B cell (primary cell): ENCODE results near the gene TDO2. TPM values are rescaled to one million over a fixed set of nuclear protein-coding genes. Genes with fewer than 3 reads are reported as not detected.

ENCODE experiments used
- ATAC-seq: fragments of 200-7000 bp; cut with Tn5 transposase; one replicate; pipeline ENCODE4 v1.10.0; 2021; ENCODE audit warnings: low read depth, mild to moderate bottlenecking, moderate number of reproducible peaks, moderate library complexity
- CTCF ChIA-PET: fragments of 350-600 bp; sonication (Branson Sonifier 250); formaldehyde crosslinking; loops from one replicate; lab custom pipeline; 2021; ENCODE audit warnings: antibody characterized with exemption, inconsistent platforms; lab: Charles Lee
- POLR2A ChIA-PET: fragments of 350-600 bp; sonication (Branson Sonifier 250); formaldehyde crosslinking; loops from one replicate; lab custom pipeline; 2021; ENCODE audit warnings: antibody characterized with exemption; lab: Charles Lee
- DNase-seq: peaks from one replicate; pipeline ENCODE4 v3.0.0; 2013
- H2AFZ ChIP-seq: 2 replicates; pipeline ENCODE4 v1.6.1; 2012; ENCODE audit warnings: mild to moderate bottlenecking, low read depth, low read length; ENCODE audit not compliant: insufficient read depth, poor library complexity, severe bottlenecking
- H3K27ac ChIP-seq, 2 donors: 1 replicate in 1 of 2; 2 replicates in 1 of 2; pipeline ENCODE4 v1.5.1; 2012 to 2013; ENCODE audit warnings: low read length in 2 of 2, mild to moderate bottlenecking in 2 of 2, moderate library complexity in 1 of 2
- H3K27me3 ChIP-seq, 4 experiments: fragments of 200-600 bp in 1 of 4; sonication (generic) in 1 of 4; replicated peaks in 1 of 4; 1 replicate in 2 of 4; 2 replicates in 2 of 4; pipeline versions ENCODE4 v1.6.1 to v1.7.0; 2013 to 2016; ENCODE audit warnings: low read length in 3 of 4, mild to moderate bottlenecking in 2 of 4, mixed read lengths in 1 of 4, moderate library complexity in 1 of 4; ENCODE audit not compliant: insufficient read depth in 4 of 4, control insufficient read depth in 3 of 4; ENCODE audit errors: control extremely low read depth in 1 of 4
- H3K36me3 ChIP-seq, 2 experiments: replicated peaks in 1 of 2; 1 replicate in 1 of 2; 2 replicates in 1 of 2; pipeline versions ENCODE4 v1.6.1 to v1.7.1; 2013; ENCODE audit warnings: low read length in 1 of 2; ENCODE audit not compliant: insufficient read depth in 2 of 2, control insufficient read depth in 1 of 2; ENCODE audit errors: control extremely low read depth in 1 of 2, extremely low read depth in 1 of 2
- H3K4me1 ChIP-seq, 2 donors: fragments of 200-600 bp in 1 of 2; sonication (generic) in 1 of 2; 1 replicate in 1 of 2; 2 replicates in 1 of 2; pipeline versions ENCODE4 v1.5.1 to v1.6.1; 2013 to 2017; ENCODE audit warnings: low read length in 2 of 2; ENCODE audit not compliant: control insufficient read depth in 2 of 2, insufficient read depth in 2 of 2
- H3K4me2 ChIP-seq: replicated peaks from 2 replicates; pipeline ENCODE3; 2012; ENCODE audit warnings: mild to moderate bottlenecking, low read depth, low read length; ENCODE audit not compliant: poor library complexity, severe bottlenecking
- H3K4me3 ChIP-seq, 5 experiments: fragments of 200-600 bp in 1 of 5; sonication (generic) in 1 of 5; 1 replicate in 3 of 5; 2 replicates in 2 of 5; pipeline versions ENCODE4 v1.5.1 to v1.7.0; 2011 to 2016; ENCODE audit warnings: low read length in 4 of 5, mild to moderate bottlenecking in 4 of 5, low read depth in 2 of 5, control low read depth in 1 of 5, moderate library complexity in 1 of 5; ENCODE audit not compliant: insufficient read depth in 1 of 5; ENCODE audit errors: control extremely low read depth in 1 of 5, extremely low read depth in 1 of 5
- H3K79me2 ChIP-seq: fragments of 200-600 bp; sonication (generic); one replicate; pipeline ENCODE4 v1.6.0; 2016; ENCODE audit warnings: low read length; ENCODE audit not compliant: control insufficient read depth, insufficient read depth
- H3K9ac ChIP-seq: fragments of 200-600 bp; sonication (generic); 2 replicates; pipeline ENCODE4 v1.6.1; 2017; ENCODE audit warnings: mild to moderate bottlenecking, low read length, moderate library complexity
- H3K9me3 ChIP-seq, 3 donors: one replicate each; pipeline versions ENCODE4 v1.6.1 to v1.7.1; 2013; ENCODE audit warnings: low read length in 2 of 3; ENCODE audit not compliant: control insufficient read depth in 2 of 3, insufficient read depth in 1 of 3; ENCODE audit errors: control extremely low read depth in 1 of 3
- H4K20me1 ChIP-seq: 2 replicates; pipeline ENCODE4 v1.6.0; 2012; ENCODE audit warnings: mild to moderate bottlenecking, low read length; ENCODE audit not compliant: insufficient read depth, control insufficient read depth, poor library complexity, severe bottlenecking
- H3K27ac Mint-ChIP-seq: one replicate; pipeline ENCODE4 v1.8.0; 2021; ENCODE audit warnings: mixed read lengths
- H3K27me3 Mint-ChIP-seq: one replicate; pipeline ENCODE4 v1.8.0; 2021; ENCODE audit warnings: mixed read lengths
- H3K4me1 Mint-ChIP-seq: one replicate; pipeline ENCODE4 v1.8.0; 2021; ENCODE audit warnings: mixed read lengths
- H3K4me3 Mint-ChIP-seq: one replicate; pipeline ENCODE4 v1.8.0; 2021; ENCODE audit warnings: mixed read lengths
- H3K9me3 Mint-ChIP-seq: one replicate; pipeline ENCODE4 v1.8.0; 2022; ENCODE audit warnings: mixed read lengths; ENCODE audit not compliant: insufficient read depth
- CTCF ChIP-seq: fragments of 200-600 bp; IDR thresholded peaks from one replicate; pipeline ENCODE4 v1.8.0; 2022; ENCODE audit warnings: antibody characterized with exemption, mild to moderate bottlenecking
- EZH2 ChIP-seq: IDR thresholded peaks from 2 replicates; pipeline ENCODE4 v1.6.1; 2012; ENCODE audit warnings: borderline replicate concordance, low read depth, mild to moderate bottlenecking, moderate library complexity, low read length; ENCODE audit not compliant: insufficient read depth, poor library complexity, severe bottlenecking
- WGBS: methylation state at CpG from one replicate; pipeline ENCODE4 v1.1.5; 2013; ENCODE audit warnings: missing lambda C conversion rate; ENCODE audit not compliant: insufficient coverage; 5-methylcytosine and 5-hydroxymethylcytosine counted together
- intact Hi-C: fragments of 100-400 bp; cut with micrococcal nuclease; formaldehyde crosslinking; loops from one replicate; pipeline ENCODE4 v1.10.0; 2022
- polyA plus RNA-seq: library from polyadenylated mRNA; depleted of rRNA; stranded (reverse); fragments of >200 nt; gene quantifications from 2 replicates; pipeline ENCODE4 v1.2.3, GENCODE V29; 2012
- total RNA-seq, 2 donors: library from RNA; stranded (reverse); fragments of 120-200 nt in 1 of 2; gene quantifications; 1 replicate in 1 of 2; 2 replicates in 1 of 2; pipeline versions ENCODE4 v1.2.3 to v1.2.4, GENCODE V29; 2013 to 2022

Gene TDO2
- total and polyA plus RNA-seq, 2 donors (not counting 1 experiment from before 2014, with no cell fraction given) = not detected

- DNase-seq (no peak), ATAC-seq (no peak)
- no peaks in the 10 kb centered on the region for H3K79me2 ChIP-seq
- no peak overlapping the region for H3K4me2 ChIP-seq
- no peaks in the 10 kb centered on the region for H3K27me3 Mint-ChIP-seq
- no peak overlapping the region for H3K9ac ChIP-seq
- intact Hi-C loops = no loop called here
- no peaks in the 10 kb centered on the region for H4K20me1 ChIP-seq
- no peak overlapping the region for H3K27ac ChIP-seq
- TF ChIP-seq EZH2 = no peak
- TF ChIP-seq CTCF = no peak
- H3K4me3 ChIP-seq = no peak overlapping the region
- no peaks in the 10 kb centered on the region for H3K4me1 ChIP-seq
- H3K36me3 ChIP-seq = no peaks in the 10 kb centered on the region
- no peaks in the 10 kb centered on the region for H3K27me3 ChIP-seq
- CTCF ChIA-PET = no interaction called here
- H3K4me3 Mint-ChIP-seq = no peak overlapping the region
- no peaks in the 10 kb centered on the region for H3K4me1 Mint-ChIP-seq
- no peak overlapping the region for H2AFZ ChIP-seq
- POLR2A ChIA-PET = no interaction called here
- WGBS = 100% methylated on average over 2 of the region's 4 CpGs
- no peak overlapping the region for H3K27ac Mint-ChIP-seq
- H3K9me3 Mint-ChIP-seq = peaks cover 7% of the 10 kb centered on the region
- peaks cover 0 to 3% (median 2%) of the 10 kb centered on the region in 3 donors for H3K9me3 ChIP-seq
Measured at GRCh38 chr4:155877971-155878370, 25.5 kb upstream of the TDO2 start.

DNA sequence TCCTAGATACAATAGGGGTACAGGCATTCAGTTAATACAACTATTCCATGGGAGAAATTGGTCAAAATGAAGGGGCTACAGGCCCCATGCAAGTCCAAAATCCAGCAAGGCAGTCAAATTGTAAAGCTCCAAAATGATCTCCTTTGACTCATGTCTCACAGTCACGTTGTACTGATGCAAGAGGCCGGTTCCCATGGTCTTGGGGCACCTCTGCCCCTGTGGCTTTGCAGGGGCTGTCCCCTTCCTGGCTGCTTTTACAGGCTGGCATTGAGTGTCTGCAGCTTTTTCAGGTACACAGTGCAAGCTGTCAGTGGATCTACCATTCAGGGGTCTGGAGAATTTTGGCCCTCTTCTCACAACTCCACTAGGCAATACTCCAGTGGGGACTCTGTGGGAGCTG lies 24.9 kb upstream of the TDO2 start:
- Mint-ChIP-seq H3K4me3 (no peak overlapping the region), H3K27ac (no peak overlapping the region), H3K4me1 (no peaks in the 10 kb centered on the region), H3K9me3 (peaks cover 7% of the 10 kb centered on the region), H3K27me3 (no peaks in the 10 kb centered on the region)
- H3K79me2 ChIP-seq = no peaks in the 10 kb centered on the region
- no peak for TF ChIP-seq EZH2
- TF ChIP-seq CTCF = no peak
- intact Hi-C loops = no loop called here
- no peaks in the 10 kb centered on the region for H4K20me1 ChIP-seq
- no peaks in the 10 kb centered on the region for H3K4me1 ChIP-seq
- DNase-seq = no peak
- no peak overlapping the region for H3K9ac ChIP-seq
- 36% methylated on average over 2 of the region's 2 CpGs for WGBS
- no peaks in the 10 kb centered on the region for H3K27me3 ChIP-seq
- H2AFZ ChIP-seq = no peak overlapping the region
- no peak overlapping the region for H3K27ac ChIP-seq
- H3K9me3 ChIP-seq = peaks cover 0 to 3% (median 2%) of the 10 kb centered on the region in 3 donors
- ChIA-PET CTCF (no interaction called here), POLR2A (no interaction called here)
- no peak overlapping the region for H3K4me3 ChIP-seq
- H3K36me3 ChIP-seq = no peaks in the 10 kb centered on the region
- ATAC-seq = no peak
- no peak overlapping the region for H3K4me2 ChIP-seq
